ENCODE data around the gene HOXA11. TPM values are rescaled to one million over a fixed set of nuclear protein-coding genes. Genes with fewer than 3 reads are reported as not detected.

The HOXA11 gene
- total RNA-seq, 2 experiments from 2014 or later, result not detected

GRCh38 chr7:27196287-27196767 lies 11.3 kb upstream of the HOXA11 start:
- CTCF ChIA-PET, result interaction anchor here (0.6 to 1.5 kb wide), 10 partner anchors 10 to 897 kb away, joined by 3 to 7 read pairs (median 4); partner anchors contain the start of gene HOXA11
- POLR2A ChIA-PET, result interaction anchor here (0.6 kb wide), 1 partner anchor 1097 kb away, joined by 3 read pairs; no protein-coding TSS in a partner anchor

GRCh38 chr7:27194686-27195379 lies 9.8 kb upstream of the HOXA11 start:
- ChIA-PET CTCF (interaction anchor here (1.5 to 1.6 kb wide), 3 partner anchors 16 to 725 kb away, joined by 4 to 7 read pairs (median 5); partner anchors contain the start of gene HOXA10), POLR2A (no interaction called here)

GRCh38 chr7:27194002-27194352 lies 8.9 kb upstream of the HOXA11 start:
- ChIA-PET CTCF (no interaction called here), POLR2A (no interaction called here)

- POLR2A ChIA-PET, result no interaction called here
- CTCF ChIA-PET, result no interaction called here
Observed at GRCh38 chr7:27193335-27194001, 8.4 kb upstream of the HOXA11 start.

GRCh38 chr7:27192546-27193334 lies 7.7 kb upstream of the HOXA11 start:
- ChIA-PET CTCF (interaction anchor here (0.6 to 0.7 kb wide), 2 partner anchors 31 to 734 kb away, joined by 3 read pairs; no protein-coding TSS in a partner anchor), POLR2A (interaction anchor here (0.7 kb wide), 1 partner anchor 68 kb away, joined by 6 read pairs; no protein-coding TSS in a partner anchor)

GRCh38 chr7:27191833-27192545 lies 7.0 kb upstream of the HOXA11 start:
- POLR2A ChIA-PET, result interaction anchor here (0.7 kb wide), 1 partner anchor 68 kb away, joined by 6 read pairs; no protein-coding TSS in a partner anchor
- CTCF ChIA-PET, result interaction anchor here (0.6 to 1.3 kb wide), 3 partner anchors 31 to 734 kb away, joined by 3 read pairs; partner anchors contain the start of gene HOXA3

GRCh38 chr7:27191161-27191731 lies 6.2 kb upstream of the HOXA11 start:
- ChIA-PET CTCF (interaction anchor here (1.3 to 3.7 kb wide), 3 partner anchors 8 to 39 kb away, joined by 3 to 12 read pairs (median 10); partner anchors contain the start of genes HOXA13 and HOXA3), POLR2A (interaction anchor here (0.6 kb wide), 1 partner anchor 943 kb away, joined by 3 read pairs; no protein-coding TSS in a partner anchor)

- ChIA-PET POLR2A (no interaction called here), CTCF (interaction anchor here (1.8 to 3.7 kb wide), 2 partner anchors 9 to 11 kb away, joined by 10 to 12 read pairs; partner anchors contain the start of gene HOXA13)
Observed at GRCh38 chr7:27189997-27190748, 5.1 kb upstream of the HOXA11 start.

- ChIA-PET POLR2A (no interaction called here), CTCF (interaction anchor here (1.8 to 3.7 kb wide), 2 partner anchors 10 kb away, joined by 10 to 12 read pairs; partner anchors contain the start of gene HOXA13)
Observed at GRCh38 chr7:27189295-27189996, 4.4 kb upstream of the HOXA11 start.

- ChIA-PET CTCF (interaction anchor here (1.3 to 3.7 kb wide), 2 partner anchors 9 to 11 kb away, joined by 4 to 12 read pairs; partner anchors contain the start of gene HOXA13), POLR2A (no interaction called here)
Observed at GRCh38 chr7:27188386-27189294, 3.6 kb upstream of the HOXA11 start.

GRCh38 chr7:27187475-27188385 lies 2.7 kb upstream of the HOXA11 start:
- POLR2A ChIA-PET, result no interaction called here
- CTCF ChIA-PET, result interaction anchor here (1.3 to 3.7 kb wide), 4 partner anchors 8 to 27 kb away, joined by 4 to 12 read pairs (median 5); partner anchors contain the start of gene HOXA13

- ChIA-PET CTCF (interaction anchor here (1.0 to 2.2 kb wide), 4 partner anchors 9 to 26 kb away, joined by 3 to 6 read pairs (median 5); no protein-coding TSS in a partner anchor), POLR2A (no interaction called here)
Observed at GRCh38 chr7:27186668-27187474, 1.8 kb upstream of the HOXA11 start.

- POLR2A ChIA-PET, result no interaction called here
Observed at GRCh38 chr7:27185854-27186667, 1.0 kb upstream of the HOXA11 start.

More at GRCh38 chr7:27185854-27186667, 1.0 kb upstream of the HOXA11 start:
- CTCF ChIA-PET, result interaction anchor here (1.0 to 2.2 kb wide), 5 partner anchors 10 to 25 kb away, joined by 3 to 6 read pairs (median 4); no protein-coding TSS in a partner anchor

Measured in activated CD8-positive, alpha-beta memory T cell treated with anti-CD3 and anti-CD28 coated beads for 36 hours (primary cell).